PC-9 (cell line): ENCODE data around the gene PRR35.

Source experiments
- CTCF ChIP-seq: fragments of 200-600 bp; sonication (generic); conservative IDR thresholded peaks from 2 replicates; pipeline ENCODE4 v1.6.1; 2017; ENCODE audit warnings: mixed run types, antibody characterized with exemption, mild to moderate bottlenecking, moderate library complexity
- EZH2 ChIP-seq: fragments of 200-600 bp; sonication (generic); IDR thresholded peaks from 2 replicates; pipeline ENCODE4 v1.8.0; 2017; ENCODE audit warnings: antibody characterized with exemption, low read depth

GRCh38 chr16:598823-599739 lies 38.9 kb downstream of the PRR35 start:
- TF ChIP-seq CTCF = no peak
- TF ChIP-seq EZH2 = no peak
